ENCODE data around the gene NRIP2.

Gene NRIP2

DNA sequence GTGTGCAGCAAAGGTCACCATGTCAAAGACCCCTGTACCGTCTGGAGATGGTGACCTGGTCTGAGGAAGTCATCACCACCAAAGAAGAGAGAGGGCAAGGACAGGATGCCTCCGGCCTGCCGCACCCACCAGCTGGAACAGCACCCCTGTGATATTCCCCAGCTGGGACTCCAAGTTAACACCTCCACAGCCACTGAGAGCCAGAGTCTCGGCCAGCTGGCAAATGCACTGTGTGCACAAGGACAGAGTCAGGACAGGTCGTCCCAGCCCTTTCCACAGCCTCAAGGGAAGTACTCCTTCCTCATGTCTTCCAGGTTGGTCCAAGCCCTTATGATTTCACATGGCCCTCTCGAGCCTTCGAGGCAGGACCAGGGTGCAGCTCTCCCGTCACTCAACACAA is 59.4 kb downstream of the NRIP2 start:
- DNase-seq (ENCODE audit: low read depth in 2 of 2): no peak

Measured in stimulated activated CD8-positive, alpha-beta memory T cell treated with anti-CD3 and anti-CD28 coated beads, Interleukin-15, amount 100 ng/mL, for 4 hours (primary cell).